Spleen (tissue), 11 donors: ENCODE measurements around the gene GRAMD1A. TPM values are rescaled to one million over a fixed set of nuclear protein-coding genes. Genes with fewer than 3 reads are reported as not detected.

Source experiments
- DNase-seq: peaks from one replicate; pipeline ENCODE4 v3.0.0-alpha.2; 2020
- H3K27ac ChIP-seq, 8 donors: fragments of 200-600 bp; sonication (generic) in 7 of 8; 1 replicate in 4 of 8; 2 replicates in 4 of 8; pipeline versions ENCODE4 v1.5.0 to v1.8.0; 2016 to 2021; ENCODE audit warnings: inconsistent platforms in 4 of 8, mild to moderate bottlenecking in 4 of 8, moderate library complexity in 1 of 8
- H3K27me3 ChIP-seq, 7 donors: fragments of 200-600 bp; sonication (generic) in 6 of 7; replicated peaks in 1 of 7; 1 replicate in 4 of 7; 2 replicates in 3 of 7; pipeline versions ENCODE4 v1.5.0 to v1.8.0; 2016 to 2021; ENCODE audit warnings: inconsistent platforms in 3 of 7, mild to moderate bottlenecking in 1 of 7
- H3K36me3 ChIP-seq, 6 donors: fragments of 200-600 bp; sonication (generic) in 5 of 6; 1 replicate in 4 of 6; 2 replicates in 2 of 6; pipeline versions ENCODE4 v1.5.0 to v1.8.0; 2016 to 2021; ENCODE audit warnings: inconsistent platforms in 2 of 6
- H3K4me1 ChIP-seq, 6 donors: fragments of 200-600 bp; sonication (generic) in 5 of 6; 1 replicate in 3 of 6; 2 replicates in 3 of 6; pipeline versions ENCODE4 v1.5.0 to v1.8.0; 2016 to 2021; ENCODE audit warnings: inconsistent platforms in 3 of 6
- H3K4me3 ChIP-seq, 8 donors: fragments of 200-600 bp; sonication (generic) in 7 of 8; 1 replicate in 4 of 8; 2 replicates in 4 of 8; pipeline versions ENCODE4 v1.5.0 to v1.8.0; 2016 to 2021; ENCODE audit warnings: inconsistent platforms in 4 of 8, mild to moderate bottlenecking in 4 of 8, moderate library complexity in 2 of 8
- H3K9me3 ChIP-seq, 8 donors: fragments of 200-600 bp; sonication (generic) in 7 of 8; 1 replicate in 4 of 8; 2 replicates in 4 of 8; pipeline versions ENCODE4 v1.5.0 to v1.8.0; 2016 to 2021; ENCODE audit warnings: inconsistent platforms in 4 of 8
- POLR2A ChIP-seq, 3 donors: fragments of 450-650 bp; IDR thresholded peaks; one replicate each; pipeline ENCODE4 v1.5.1; 2017; ENCODE audit warnings: antibody characterized with exemption in 3 of 3, mild to moderate bottlenecking in 1 of 3
- POLR2AphosphoS5 ChIP-seq, 3 donors: sonication (generic); formaldehyde crosslinking; IDR thresholded peaks; one replicate each; pipeline ENCODE4 v1.5.1; 2017; ENCODE audit warnings: antibody characterized with exemption in 3 of 3
- WGBS, 5 donors: extraction: QIAGEN DNeasy Blood & Tissue Kit in 3 of 5; methylation state at CpG; one replicate each; pipeline versions ENCODE4 v1.1.5 to v1.1.7; 2013 to 2018; 5-methylcytosine and 5-hydroxymethylcytosine counted together
- intact Hi-C: fragments of 100-400 bp; cut with DNase I; formaldehyde crosslinking; loops from one replicate; pipeline ENCODE4 v1.15.0; 2023; ENCODE audit warnings: low total_unique reads
- polyA plus RNA-seq, 3 donors: library from polyadenylated mRNA; stranded (reverse); fragments of 200-250 nt; gene quantifications; one replicate each; pipeline ENCODE4 v1.2.1, GENCODE V29; 2013
- total RNA-seq, 7 donors: library from RNA; depleted of rRNA in 3 of 7; stranded (reverse); fragments of >200 nt in 3 of 7; fragmentation: NEBNext Ultra II Directional in 4 of 7; extraction: Animal tissue kit (Norgen Biotek cat#: 25700) in 4 of 7; gene quantifications; one replicate each; pipeline versions ENCODE4 v1.1.0 to v1.2.1, GENCODE V29; 2016 to 2021
- TF ChIP-seq, protein P1 (sequence below), 11 experiments: fragments of 200-600 bp in 7 of 11; fragments of 450-650 bp in 4 of 11; sonication (generic) in 4 of 11; IDR thresholded peaks in 8 of 11; conservative IDR thresholded peaks in 3 of 11; 1 replicate in 7 of 11; 2 replicates in 4 of 11; pipeline versions ENCODE4 v1.4.0 to v1.8.0; 2016 to 2021; ENCODE audit warnings: antibody characterized with exemption in 11 of 11, inconsistent platforms in 4 of 11, mild to moderate bottlenecking in 1 of 11
- donor health status: healthy with polysubstance abuse.
- donor health status: DM: no; HTN: no; CAD: no; lungs with moderate emphysema.
- donor health status: DM: no; HTN: no; CAD: no.
- donor health status: Bipolar disorder and iron deficiency.
- donor health status: healthy.
- donor health status: DM: no; HTN: no; CAD: no.
- donor health status: DM: yes; HTN: yes; CAD: no.

The GRAMD1A gene
- total and polyA plus RNA-seq, 10 donors = 30.0 to 177 (median 101) TPM

DNA sequence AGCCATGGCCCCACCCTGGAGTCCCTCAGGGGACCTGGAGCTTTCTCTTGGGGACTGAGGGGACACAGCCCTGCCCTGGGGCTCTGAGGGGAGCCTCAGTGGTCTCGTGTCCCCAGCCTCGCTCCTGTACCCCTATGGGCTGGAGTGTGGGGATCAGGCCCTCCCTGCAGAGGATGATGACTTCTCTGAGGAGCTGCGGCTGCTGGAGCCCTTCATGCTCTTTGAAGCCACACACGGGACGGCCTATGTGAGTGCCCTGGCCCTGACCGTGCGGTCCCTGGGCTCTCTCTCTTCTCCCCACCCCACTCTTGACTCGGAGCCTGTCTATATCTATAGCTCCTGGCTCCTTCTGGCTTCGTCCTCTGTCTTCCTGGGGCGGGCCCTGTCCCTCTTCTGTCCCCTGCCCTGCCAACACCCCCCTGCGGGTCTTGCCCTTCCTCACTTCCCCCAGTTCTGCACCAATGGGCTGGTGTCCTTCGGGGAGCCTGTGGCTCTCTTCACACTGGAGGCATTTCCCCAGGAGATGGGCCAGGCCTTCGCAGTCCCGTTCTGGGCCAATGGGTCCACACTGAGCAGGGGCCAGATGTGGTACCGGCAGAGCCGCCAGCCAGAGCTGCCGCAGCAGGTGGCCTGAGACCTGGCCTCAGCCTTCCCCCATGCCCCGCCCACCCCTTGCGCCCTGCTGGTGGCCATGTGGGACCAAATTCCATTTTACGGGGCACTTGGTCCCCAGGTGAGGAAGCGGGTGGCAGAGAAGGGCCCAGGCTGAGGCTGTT, 74.5 kb downstream of the GRAMD1A start:
- TF ChIP-seq POLR2AphosphoS5 (IDR thresholded peaks at IDR 0.05) (no peak), POLR2A (IDR thresholded peaks at IDR 0.05) (no peak)
- TF ChIP-seq, protein P1, sequence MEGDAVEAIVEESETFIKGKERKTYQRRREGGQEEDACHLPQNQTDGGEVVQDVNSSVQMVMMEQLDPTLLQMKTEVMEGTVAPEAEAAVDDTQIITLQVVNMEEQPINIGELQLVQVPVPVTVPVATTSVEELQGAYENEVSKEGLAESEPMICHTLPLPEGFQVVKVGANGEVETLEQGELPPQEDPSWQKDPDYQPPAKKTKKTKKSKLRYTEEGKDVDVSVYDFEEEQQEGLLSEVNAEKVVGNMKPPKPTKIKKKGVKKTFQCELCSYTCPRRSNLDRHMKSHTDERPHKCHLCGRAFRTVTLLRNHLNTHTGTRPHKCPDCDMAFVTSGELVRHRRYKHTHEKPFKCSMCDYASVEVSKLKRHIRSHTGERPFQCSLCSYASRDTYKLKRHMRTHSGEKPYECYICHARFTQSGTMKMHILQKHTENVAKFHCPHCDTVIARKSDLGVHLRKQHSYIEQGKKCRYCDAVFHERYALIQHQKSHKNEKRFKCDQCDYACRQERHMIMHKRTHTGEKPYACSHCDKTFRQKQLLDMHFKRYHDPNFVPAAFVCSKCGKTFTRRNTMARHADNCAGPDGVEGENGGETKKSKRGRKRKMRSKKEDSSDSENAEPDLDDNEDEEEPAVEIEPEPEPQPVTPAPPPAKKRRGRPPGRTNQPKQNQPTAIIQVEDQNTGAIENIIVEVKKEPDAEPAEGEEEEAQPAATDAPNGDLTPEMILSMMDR (IDR thresholded peaks at IDR 0.05 in 8 of 11, conservative IDR thresholded peaks at IDR 0.05 in 3 of 11) = no peak
- no peak for DNase-seq
- no peaks in the 10 kb centered on the region for H3K36me3 ChIP-seq
- H3K4me3 ChIP-seq = no peak overlapping the region
- WGBS, 5 donors = 72 to 85% (median 83%) methylated on average over 15 to 21 of the region's 21 CpGs
- intact Hi-C loops = no loop called here
- H3K9me3 ChIP-seq = peaks cover 0 to 11% (median 8%) of the 10 kb centered on the region in 8 donors
- H3K27me3 ChIP-seq = no peaks in the 10 kb centered on the region
- peaks cover 0 to 10% (median 0%) of the 10 kb centered on the region in 6 donors for H3K4me1 ChIP-seq
- H3K27ac ChIP-seq = no peak overlapping the region

DNA sequence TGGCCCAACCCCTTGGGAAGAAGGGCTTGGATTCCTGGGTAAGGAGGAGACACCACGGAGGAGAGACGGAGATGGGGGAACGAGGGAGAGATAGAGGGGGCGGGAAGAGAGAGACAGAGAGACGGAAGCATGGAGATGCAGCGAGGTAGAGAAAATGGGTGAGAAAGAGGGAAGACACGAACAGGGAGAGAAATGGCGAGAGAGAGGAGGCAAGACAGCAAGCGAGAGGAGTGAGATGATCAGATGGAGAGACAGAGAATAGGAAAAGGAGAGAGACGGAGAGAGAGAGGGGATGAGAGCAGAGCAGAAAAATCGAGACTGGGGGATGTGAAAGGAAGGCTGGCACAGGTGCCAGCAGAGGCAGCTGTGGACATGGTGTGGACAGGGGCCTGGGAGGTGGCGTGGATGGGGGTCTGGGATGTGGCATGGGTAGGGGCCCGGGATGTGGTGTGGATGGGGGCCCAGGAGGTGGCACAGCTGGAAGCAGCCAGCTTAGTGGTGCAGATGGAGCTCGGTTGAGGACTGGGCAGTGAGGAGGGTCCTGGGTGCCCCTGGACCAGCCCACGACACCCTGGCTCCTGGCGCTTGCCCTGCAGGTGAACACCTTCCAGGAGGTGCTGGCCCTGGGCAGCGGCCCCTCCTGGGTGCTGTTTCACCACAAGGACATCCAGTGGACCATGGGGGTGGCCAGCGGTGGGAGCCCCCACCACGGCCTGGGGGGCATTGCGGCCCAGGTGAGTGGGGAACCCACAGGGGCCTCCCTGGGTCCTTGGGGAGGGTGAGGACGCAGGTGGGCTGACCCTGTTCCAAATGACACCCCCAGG, 75.3 kb downstream of the GRAMD1A start:
- intact Hi-C loops = no loop called here
- 86 to 93% (median 89%) methylated on average over 19 to 21 of the region's 21 CpGs for WGBS, 5 donors
- Histone ChIP-seq H3K9me3 (peaks cover 0 to 7% (median 5%) of the 10 kb centered on the region in 8 donors), H3K36me3 (no peaks in the 10 kb centered on the region), H3K27me3 (no peaks in the 10 kb centered on the region), H3K4me3 (no peak overlapping the region), H3K27ac (no peak overlapping the region), H3K4me1 (peaks cover 0 to 9% (median 0%) of the 10 kb centered on the region in 6 donors)
- DNase-seq = no peak
- TF ChIP-seq POLR2AphosphoS5 (IDR thresholded peaks at IDR 0.05) = no peak
- TF ChIP-seq POLR2A (IDR thresholded peaks at IDR 0.05) = no peak
- TF ChIP-seq, protein P1 (IDR thresholded peaks at IDR 0.05 in 8 of 11, conservative IDR thresholded peaks at IDR 0.05 in 3 of 11) = no peak

DNA sequence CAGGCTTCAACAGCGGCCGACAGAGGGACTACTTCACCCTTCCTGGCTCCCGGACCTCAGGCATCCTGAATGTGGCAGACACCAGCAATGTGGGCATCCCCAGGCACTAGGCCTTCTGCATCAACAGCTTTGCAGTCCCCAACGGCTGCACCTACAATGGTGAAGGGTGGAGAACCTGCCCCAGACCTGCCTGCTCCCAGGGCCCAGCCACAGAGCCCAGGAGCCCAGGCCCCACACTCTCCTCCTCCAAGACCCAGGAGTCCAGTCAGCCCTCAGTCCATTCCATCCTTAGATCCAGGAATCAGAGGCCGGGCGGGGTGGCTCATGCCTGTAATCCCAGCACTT, 75.9 kb downstream of the GRAMD1A start:
- H3K36me3 ChIP-seq = no peaks in the 10 kb centered on the region
- DNase-seq = no peak
- no peak overlapping the region for H3K4me3 ChIP-seq
- H3K4me1 ChIP-seq = peaks cover 0 to 9% (median 0%) of the 10 kb centered on the region in 6 donors
- TF ChIP-seq, protein P1 (IDR thresholded peaks at IDR 0.05 in 8 of 11, conservative IDR thresholded peaks at IDR 0.05 in 3 of 11) = no peak
- no peak for TF ChIP-seq POLR2A (IDR thresholded peaks at IDR 0.05)
- no peak for TF ChIP-seq POLR2AphosphoS5 (IDR thresholded peaks at IDR 0.05)
- intact Hi-C loops = no loop called here
- H3K27ac ChIP-seq = no peak overlapping the region
- WGBS, 5 donors = 78 to 93% (median 84%) methylated on average over 3 to 6 of the region's 6 CpGs
- no peaks in the 10 kb centered on the region for H3K27me3 ChIP-seq
- peaks cover 0 to 1% (median 0%) of the 10 kb centered on the region in 8 donors for H3K9me3 ChIP-seq

Other genes starting within 250 kb of the GRAMD1A start
- 10 to 100 TPM in 1 of 7 donors, 1 to 10 TPM in 6; 3.3 to 10.5 (median 7.7) TPM for gene ZNF599, start 227.1 kb upstream of the GRAMD1A start, total RNA-seq
- gene ZNF599, start 227.1 kb upstream of the GRAMD1A start, polyA plus RNA-seq = 1 to 10 TPM; 4.9 to 5.8 (median 4.9) TPM
- 10 to 100 TPM in 1 of 7 donors, 1 to 10 TPM in 6; 2.7 to 23.5 (median 3.4) TPM for gene ZNF30, start 73.4 kb upstream of the GRAMD1A start, total RNA-seq
- 1 to 10 TPM; 2.0 to 2.8 (median 2.2) TPM for gene ZNF30, start 73.4 kb upstream of the GRAMD1A start, polyA plus RNA-seq
- gene ZNF792, start 36.1 kb upstream of the GRAMD1A start, total RNA-seq = 10 to 100 TPM; 10.4 to 22.9 (median 16.6) TPM
- gene ZNF792, start 36.1 kb upstream of the GRAMD1A start, polyA plus RNA-seq = 1 to 10 TPM; 1.5 to 3.0 (median 1.6) TPM
- 10 to 100 TPM; 11.3 to 28.1 (median 16.7) TPM for gene SCN1B, start 30.1 kb downstream of the GRAMD1A start, total RNA-seq
- 1 to 10 TPM; 3.7 to 7.4 (median 5.9) TPM for gene SCN1B, start 30.1 kb downstream of the GRAMD1A start, polyA plus RNA-seq
- gene HPN, start 41.4 kb downstream of the GRAMD1A start, total RNA-seq = 1 to 10 TPM; 1.0 to 4.3 (median 2.4) TPM
- gene HPN, start 41.4 kb downstream of the GRAMD1A start, polyA plus RNA-seq = 1 to 10 TPM in 2 of 3 donors, under 1 TPM in 1; 0.86 to 2.4 (median 1.1) TPM
- not detected for gene FXYD3, start 115.5 kb downstream of the GRAMD1A start, total RNA-seq
- 1 to 10 TPM in 1 of 3 donors, under 1 TPM in 2; 0.33 to 1.5 (median 0.70) TPM for gene FXYD3, start 115.5 kb downstream of the GRAMD1A start, polyA plus RNA-seq
- gene LGI4, start 134.7 kb downstream of the GRAMD1A start, total RNA-seq = 1 to 10 TPM in 4 of 7 donors, under 1 TPM in 2, not detected in 1; 0.68 to 2.8 (median 1.1) TPM
- gene LGI4, start 134.7 kb downstream of the GRAMD1A start, polyA plus RNA-seq = 1 to 10 TPM; 2.4 to 9.7 (median 2.5) TPM
- gene FXYD1, start 138.5 kb downstream of the GRAMD1A start, total RNA-seq = 10 to 100 TPM in 3 of 7 donors, 1 to 10 TPM in 2, under 1 TPM in 1, not detected in 1; 0.83 to 18.1 (median 8.0) TPM
- 10 to 100 TPM in 2 of 3 donors, 1 to 10 TPM in 1; 9.8 to 17.8 (median 16.0) TPM for gene FXYD1, start 138.5 kb downstream of the GRAMD1A start, polyA plus RNA-seq
- 1 to 10 TPM in 6 of 7 donors, not detected in 1; 1.2 to 3.3 (median 2.5) TPM for gene FXYD7, start 142.9 kb downstream of the GRAMD1A start, total RNA-seq
- 1 to 10 TPM; 1.6 to 4.4 (median 2.3) TPM for gene FXYD7, start 142.9 kb downstream of the GRAMD1A start, polyA plus RNA-seq
- 100 to 1,000 TPM; 132 to 215 (median 162) TPM for gene FXYD5, start 154.4 kb downstream of the GRAMD1A start, total RNA-seq
- 100 to 1,000 TPM; 188 to 235 (median 213) TPM for gene FXYD5, start 154.4 kb downstream of the GRAMD1A start, polyA plus RNA-seq
- gene FAM187B, start 228.4 kb downstream of the GRAMD1A start, total RNA-seq = under 1 TPM in 1 of 7 donors, not detected in 6; 0.51 TPM
- under 1 TPM in 2 of 3 donors, not detected in 1; 0.48 to 0.61 TPM for gene FAM187B, start 228.4 kb downstream of the GRAMD1A start, polyA plus RNA-seq
- 10 to 100 TPM; 18.1 to 30.2 (median 21.6) TPM for gene LSR, start 248.7 kb downstream of the GRAMD1A start, total RNA-seq
- 10 to 100 TPM; 10.9 to 17.4 (median 11.2) TPM for gene LSR, start 248.7 kb downstream of the GRAMD1A start, polyA plus RNA-seq